HepG2 (cell line): ENCODE measurements around the gene NPIPB13. TPM values are rescaled to one million over a fixed set of nuclear protein-coding genes. Genes with fewer than 3 reads are reported as not detected.
"Not testable (repeated sequence)": the region's sequence is repeated elsewhere in the genome, so short reads cannot be mapped to it uniquely, and the experiment has no call there.

Experiments used
- ATAC-seq: fragments of 200-7000 bp; cut with Tn5 transposase; 3 replicates; pipeline ENCODE4 v1.9.1; 2020; ENCODE audit warnings: mild to moderate bottlenecking, moderate library complexity
- BruUV-seq: library from RNA; stranded (reverse); fragments of 400-500 nt; replicated peaks from 2 replicates; lab custom pipeline; 2021; lab: Mats Ljungman, UMichigan
- CTCF ChIA-PET: fragments of 300-600 bp; formaldehyde crosslinking; extraction: SDS; loops from one replicate; lab custom pipeline; 2021; ENCODE audit warnings: low total read pairs, inconsistent platforms, low intra/inter-chr PET ratio; lab: Yijun Ruan, JAX
- POLR2A ChIA-PET: fragments of 350-600 bp; sonication (Branson Sonifier 250); formaldehyde crosslinking; loops from one replicate; lab custom pipeline; 2020; ENCODE audit warnings: antibody characterized with exemption, inconsistent platforms; lab: Yijun Ruan, JAX
- DNase-seq: peaks from one replicate; pipeline ENCODE4 v3.0.0-alpha.2; 2015; ENCODE audit warnings: low spot score
- FAIRE-seq: peaks from 3 replicates; lab custom pipeline; 2011; peaks lifted over from hg19 to GRCh38; lab: Jason Lieb, UNC
- H2AFZ ChIP-seq: one replicate; pipeline ENCODE4 v1.6.1; 2011; ENCODE audit warnings: low read length, inconsistent platforms
- H3K27ac ChIP-seq: fragments of 300-600 bp; 3 replicates; pipeline ENCODE4 v1.8.0; 2011; ENCODE audit warnings: mixed run types, mild to moderate bottlenecking, mixed read lengths, low read length, inconsistent platforms; ENCODE audit not compliant: insufficient read depth; ENCODE audit errors: extremely low read length
- H3K27me3 ChIP-seq, 2 experiments: fragments of 200-600 bp in 1 of 2; 2 replicates in 1 of 2; 3 replicates in 1 of 2; pipeline versions ENCODE4 v1.6.0 to v1.8.0; 2011; ENCODE audit warnings: low read length in 2 of 2, mild to moderate bottlenecking in 2 of 2, moderate library complexity in 2 of 2, inconsistent platforms in 1 of 2; ENCODE audit not compliant: insufficient read depth in 2 of 2, control insufficient read depth in 1 of 2
- H3K36me3 ChIP-seq, 2 experiments: fragments of 200-600 bp in 1 of 2; replicated peaks in 1 of 2; 2 replicates in 1 of 2; 3 replicates in 1 of 2; pipeline versions ENCODE4 v1.5.1 to v1.8.0; 2011; ENCODE audit warnings: low read length in 2 of 2, inconsistent platforms in 1 of 2; ENCODE audit not compliant: insufficient read depth in 2 of 2, control insufficient read depth in 1 of 2
- H3K4me1 ChIP-seq: 2 replicates; pipeline ENCODE4 v1.5.1; 2012; ENCODE audit warnings: low read length, inconsistent platforms; ENCODE audit not compliant: insufficient read depth
- H3K4me2 ChIP-seq: 2 replicates; pipeline ENCODE4 v1.6.0; 2011; ENCODE audit warnings: low read depth, low read length, inconsistent platforms
- H3K4me3 ChIP-seq, 3 experiments: fragments of 200-600 bp in 1 of 3; sonication (generic), shearing (Covaris generic) in 1 of 3; replicated peaks in 1 of 3; 2 replicates each; pipeline ENCODE4 v1.5.1; 2011 to 2016; ENCODE audit warnings: low read length in 3 of 3, inconsistent platforms in 2 of 3, low read depth in 2 of 3, mild to moderate bottlenecking in 2 of 3, control low read depth in 1 of 3, mixed read lengths in 1 of 3; ENCODE audit not compliant: insufficient read depth in 1 of 3
- H3K79me2 ChIP-seq: one replicate; pipeline ENCODE4 v1.6.1; 2011; ENCODE audit warnings: low read length, inconsistent platforms; ENCODE audit not compliant: insufficient read depth
- H3K9ac ChIP-seq: 2 replicates; pipeline ENCODE4 v1.6.0; 2011; ENCODE audit warnings: mild to moderate bottlenecking, low read depth, low read length, inconsistent platforms; ENCODE audit not compliant: insufficient read depth
- H3K9me3 ChIP-seq: 2 replicates; pipeline ENCODE4 v1.5.1; 2012; ENCODE audit warnings: mild to moderate bottlenecking, low read length
- H4K20me1 ChIP-seq: 2 replicates; pipeline ENCODE4 v1.6.0; 2011; ENCODE audit warnings: inconsistent platforms, mild to moderate bottlenecking, low read length, moderate library complexity; ENCODE audit not compliant: insufficient read depth
- WGBS: methylation state at CpG from one replicate; pipeline ENCODE4 v1.1.6; 2017; ENCODE audit warnings: low lambda C conversion rate; 5-methylcytosine and 5-hydroxymethylcytosine counted together
- in situ Hi-C: cut with HindIII; loops from 2 replicates; pipeline ENCODE4 v1.10.0; 2017; ENCODE audit warnings: low pct_unique_long_range_greater_than_20kb; ENCODE audit not compliant: extremely low pct_ligation_motif_present
- intact Hi-C: fragments of 100-400 bp; cut with micrococcal nuclease; formaldehyde crosslinking; loops from one replicate; pipeline ENCODE4 v1.10.0; 2022; ENCODE audit not compliant: unreplicated experiment
- polyA plus RNA-seq, 8 experiments: library from polyadenylated mRNA; depleted of rRNA in 3 of 8; stranded (reverse) in 7 of 8; unstranded in 1 of 8; fragments of >200 nt; fragmentation: Illumina TruSeq in 4 of 8; extraction: Trizol in 4 of 8; gene quantifications; 2 replicates each; pipeline versions ENCODE4 v1.2.1 to v1.2.3, GENCODE V29; 2011 to 2016; ENCODE audit warnings: low read depth in 4 of 8, missing spikeins in 1 of 8, mixed read lengths in 1 of 8; ENCODE audit not compliant: insufficient read depth in 1 of 8
- total RNA-seq, 5 experiments: library from RNA; depleted of rRNA; stranded (reverse); fragments of >200 nt; fragmentation: Illumina TruSeq; extraction: Trizol; gene quantifications; 2 replicates each; pipeline ENCODE4 v1.2.3, GENCODE V29; 2016; ENCODE audit warnings: low read depth in 1 of 5

The NPIPB13 gene
- total and polyA plus RNA-seq, 2 of the 13 experiments (the other 11 are each of a cell fraction or from before 2014, with no cell fraction given), result 1.00 to 4.4 TPM

DNA sequence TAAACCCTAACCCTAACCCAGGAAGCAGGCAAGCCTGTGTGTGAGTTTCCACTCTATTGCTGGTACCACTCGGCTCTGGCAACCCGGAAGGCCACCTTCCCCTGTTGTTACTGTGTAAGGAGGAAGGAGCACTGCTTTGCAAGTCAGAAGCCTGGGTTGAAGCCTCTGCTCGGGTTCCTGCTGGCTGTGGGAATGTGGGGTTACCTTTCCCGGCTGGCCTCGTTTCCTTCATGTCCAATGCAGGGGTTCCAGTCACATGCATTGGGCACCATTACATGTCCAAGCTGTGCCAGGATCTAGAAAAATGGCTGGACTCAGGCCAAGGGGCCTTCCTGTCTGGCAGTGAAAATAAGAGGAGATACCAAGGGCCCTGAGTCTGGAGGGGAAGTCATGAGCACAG, 31.2 kb downstream of the NPIPB13 start:
- H3K27me3 ChIP-seq, POLR2A ChIA-PET, H3K4me3 ChIP-seq, ATAC-seq, H3K4me1 ChIP-seq, H4K20me1 ChIP-seq, H3K4me2 ChIP-seq, H3K36me3 ChIP-seq, DNase-seq, CTCF ChIA-PET, H2AFZ ChIP-seq, intact Hi-C loops, H3K9ac ChIP-seq, H3K9me3 ChIP-seq, BruUV-seq, H3K27ac ChIP-seq, in situ Hi-C loops, H3K79me2 ChIP-seq, FAIRE-seq: not testable (repeated sequence)
- 18% methylated on average over 3 of the region's 5 CpGs for WGBS

DNA sequence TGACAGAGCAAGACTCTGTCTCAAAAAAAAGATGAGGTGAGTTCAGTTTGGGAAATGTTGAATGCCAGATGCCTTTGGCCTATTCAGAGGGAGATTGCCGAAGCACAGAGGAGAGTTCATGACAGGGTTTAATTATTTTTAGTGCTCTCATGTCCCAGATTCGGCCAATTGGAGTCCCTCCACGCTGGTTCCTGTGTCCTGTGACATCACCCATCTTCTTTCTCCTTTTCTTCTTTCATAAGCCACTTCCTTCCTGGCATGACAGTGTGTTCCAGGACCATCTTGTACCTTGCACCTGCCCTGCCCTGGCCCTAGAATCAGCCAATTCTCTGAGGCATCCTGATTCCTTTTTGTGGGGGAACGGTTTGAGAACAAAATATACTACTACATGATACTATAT, 36.9 kb downstream of the NPIPB13 start:
- DNase-seq, CTCF ChIA-PET, H3K4me1 ChIP-seq, intact Hi-C loops, FAIRE-seq, H3K4me3 ChIP-seq, BruUV-seq, H3K36me3 ChIP-seq, H3K9ac ChIP-seq, H3K27me3 ChIP-seq, H3K27ac ChIP-seq, in situ Hi-C loops, H3K4me2 ChIP-seq, ATAC-seq, H2AFZ ChIP-seq, POLR2A ChIA-PET, H3K79me2 ChIP-seq, H4K20me1 ChIP-seq, H3K9me3 ChIP-seq: not testable (repeated sequence)
- no CpG with 5 or more reads among the region's 4 CpGs for WGBS

DNA sequence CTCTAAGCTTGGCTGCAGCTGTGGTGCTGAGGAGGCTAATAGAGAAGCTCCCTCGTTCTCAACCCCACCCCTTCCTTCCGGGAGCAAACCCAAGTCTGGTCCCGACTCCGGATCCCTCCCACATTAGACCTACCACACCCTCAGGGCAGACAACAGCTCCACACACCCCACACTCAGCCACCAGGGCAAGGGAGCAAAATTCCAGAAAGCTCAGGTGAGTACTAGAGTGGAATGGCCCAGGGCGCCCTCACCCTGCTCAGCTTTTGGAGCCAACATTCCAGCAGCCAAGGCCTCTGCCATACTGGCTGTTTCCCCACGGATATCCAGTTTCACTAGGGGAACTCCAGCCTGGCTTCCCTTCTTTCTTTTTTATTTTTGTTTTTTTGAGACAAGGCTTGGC, 39.2 kb downstream of the NPIPB13 start:
- intact Hi-C loops, CTCF ChIA-PET, in situ Hi-C loops: not testable (repeated sequence)

DNA sequence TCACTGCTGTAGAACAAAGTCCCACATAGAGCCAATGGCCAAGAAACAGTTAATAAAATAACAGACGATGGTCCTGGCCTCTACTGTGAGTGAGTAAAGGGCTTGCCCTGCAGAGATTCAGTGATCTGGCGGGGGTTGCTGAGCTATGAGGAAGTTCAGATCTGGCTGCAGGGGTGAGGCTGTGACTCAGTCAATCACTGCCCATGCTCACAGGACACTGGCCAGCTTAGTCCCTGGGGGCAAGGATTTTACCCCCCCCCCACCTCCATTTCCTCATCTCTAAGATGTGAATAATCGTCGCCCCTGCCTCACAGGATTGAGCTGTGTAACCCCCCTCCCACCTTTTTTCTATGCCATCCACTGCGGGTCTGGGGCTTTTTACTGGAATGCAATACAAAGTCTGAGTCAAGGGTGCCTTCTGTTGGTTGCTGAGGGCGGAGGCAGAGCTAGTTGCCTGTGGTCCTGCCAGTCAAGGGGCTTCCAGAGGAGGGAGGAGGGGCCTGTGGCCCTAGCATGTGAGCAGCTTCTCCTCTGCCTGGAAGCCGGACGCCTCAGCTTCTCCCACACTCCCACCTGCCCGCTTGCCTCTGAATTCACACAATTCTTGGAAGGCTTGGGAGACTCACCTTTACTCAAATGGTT, 41.1 kb downstream of the NPIPB13 start:
- H3K36me3 ChIP-seq, H2AFZ ChIP-seq, H3K9me3 ChIP-seq, H3K4me1 ChIP-seq, H3K4me3 ChIP-seq, H3K79me2 ChIP-seq, H3K27ac ChIP-seq, BruUV-seq, in situ Hi-C loops, H3K27me3 ChIP-seq, H3K4me2 ChIP-seq, POLR2A ChIA-PET, H3K9ac ChIP-seq, H4K20me1 ChIP-seq, DNase-seq, intact Hi-C loops, CTCF ChIA-PET: not testable (repeated sequence)
- peak; percentile 68 for ATAC-seq
- 3% methylated on average over 3 of the region's 9 CpGs for WGBS
- peak; percentile 53 for FAIRE-seq

More for the DNA sequence above, 39.2 kb downstream of the NPIPB13 start:
- BruUV-seq, POLR2A ChIA-PET, H3K27ac ChIP-seq, H3K79me2 ChIP-seq, H3K4me1 ChIP-seq, FAIRE-seq, H3K4me2 ChIP-seq, ATAC-seq, H3K36me3 ChIP-seq, H3K9me3 ChIP-seq, H3K9ac ChIP-seq, DNase-seq, H2AFZ ChIP-seq, H3K27me3 ChIP-seq, H4K20me1 ChIP-seq, H3K4me3 ChIP-seq: not testable (repeated sequence)
- 4% methylated on average over 4 of the region's 6 CpGs for WGBS
